GM10847 (cell line): ENCODE results near the gene FABP6.

Experiments used
- POLR2A ChIP-seq: IDR thresholded peaks from 2 replicates; pipeline ENCODE4 v1.6.1; 2011; ENCODE audit not compliant: insufficient read length; ENCODE audit errors: extremely low read depth

FABP6 gene, protein sequence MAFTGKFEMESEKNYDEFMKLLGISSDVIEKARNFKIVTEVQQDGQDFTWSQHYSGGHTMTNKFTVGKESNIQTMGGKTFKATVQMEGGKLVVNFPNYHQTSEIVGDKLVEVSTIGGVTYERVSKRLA

DNA sequence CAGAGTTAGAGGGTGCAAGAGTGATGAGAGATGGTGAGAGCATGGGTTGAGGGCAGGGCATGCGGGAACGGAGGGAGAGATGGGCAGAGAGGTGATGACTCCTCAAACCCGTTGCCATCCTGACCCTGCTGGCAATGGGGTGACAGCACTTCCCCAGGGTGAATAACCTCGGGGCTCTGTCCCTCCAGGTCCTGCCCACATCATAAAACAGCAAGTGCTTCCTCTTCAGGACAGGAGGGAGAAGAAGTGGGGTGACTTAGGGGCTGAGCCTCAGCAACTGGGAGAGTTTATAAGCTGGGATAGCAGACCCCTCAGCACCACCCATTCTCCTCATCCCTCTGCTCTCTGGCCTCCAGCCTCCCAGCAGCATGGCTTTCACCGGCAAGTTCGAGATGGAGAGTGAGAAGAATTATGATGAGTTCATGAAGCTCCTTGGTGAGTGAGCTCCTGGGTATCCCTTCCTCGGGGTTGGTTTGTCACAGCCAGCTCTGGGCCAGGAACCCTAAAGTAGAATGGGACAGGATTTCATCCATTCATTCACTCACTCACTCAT lies at the start of gene FABP6:
TSS of gene FABP6 (plus strand) at position 317 of the 553 bp plus-strand sequence. CDS start at position 369, 52 bp downstream.
- no peak for TF ChIP-seq POLR2A

DNA sequence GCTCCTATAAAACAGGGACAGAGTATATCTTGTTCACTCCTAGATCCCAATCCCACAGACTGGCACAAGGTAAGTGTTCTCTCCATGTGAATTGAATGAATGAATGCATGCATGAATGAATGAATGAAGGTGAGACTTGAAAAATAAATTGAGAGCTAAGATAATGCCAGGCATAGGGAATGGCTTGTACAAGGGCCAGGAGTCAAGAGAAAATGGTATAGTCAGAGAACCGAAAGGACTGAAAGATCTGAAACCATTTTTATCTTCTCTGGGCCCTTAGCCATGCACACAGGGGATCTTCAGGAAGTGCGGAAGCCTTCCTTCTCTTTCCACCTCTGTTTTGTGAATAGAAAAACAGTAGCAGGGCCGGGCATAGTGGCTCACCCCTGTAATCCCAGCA lies 48.4 kb upstream of the FABP6 start:
- TF ChIP-seq POLR2A, result no peak

DNA sequence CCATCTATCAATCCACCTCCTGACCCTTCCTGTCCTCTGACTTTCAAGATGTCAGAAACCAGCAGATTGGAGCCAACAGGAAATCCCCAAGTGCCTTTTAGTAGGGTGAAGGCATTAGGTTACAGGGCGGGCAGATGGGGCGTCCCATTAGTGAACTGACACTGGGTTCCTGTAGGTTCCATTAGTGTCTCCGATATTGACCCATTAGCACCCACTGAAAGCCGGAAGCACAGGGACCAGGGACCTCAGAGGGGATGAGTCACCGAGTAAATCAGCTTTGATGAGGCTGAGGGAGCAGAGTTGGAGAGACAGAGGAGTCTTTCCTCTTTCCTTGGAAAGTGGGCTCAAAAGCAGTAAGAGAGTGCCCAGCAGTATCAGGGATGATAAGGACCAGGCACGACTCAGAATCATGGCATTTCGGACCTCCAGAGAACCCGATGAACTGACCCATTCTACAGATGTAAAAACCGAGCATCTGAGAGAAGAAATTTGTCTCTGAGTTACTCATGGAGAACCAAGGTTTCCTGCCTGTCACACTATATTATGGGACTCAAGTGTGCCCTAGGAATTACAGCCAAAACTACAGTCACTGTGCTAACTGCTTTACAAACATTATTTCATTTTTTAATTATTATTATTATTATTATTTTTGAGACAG lies 47.2 kb upstream of the FABP6 start:
- TF ChIP-seq POLR2A, result no peak

DNA sequence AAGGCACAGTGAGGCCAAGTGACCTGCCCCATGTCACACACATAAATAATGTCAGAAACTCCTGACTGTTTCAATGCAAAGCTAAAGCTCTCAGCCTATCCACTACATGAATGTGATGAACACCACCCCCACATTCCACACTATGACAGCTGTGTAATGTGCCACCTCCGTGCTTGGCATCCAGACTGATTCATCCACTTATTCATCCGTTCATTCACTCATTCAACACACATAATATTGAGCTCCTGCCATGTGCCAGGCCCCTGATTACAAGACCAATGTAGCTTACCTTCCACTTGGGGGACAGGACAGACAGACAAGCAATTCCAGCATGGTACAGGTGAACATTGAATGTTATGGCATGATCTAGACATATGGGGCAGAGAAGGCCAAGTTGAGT lies 46.2 kb upstream of the FABP6 start:
- no peak for TF ChIP-seq POLR2A

DNA sequence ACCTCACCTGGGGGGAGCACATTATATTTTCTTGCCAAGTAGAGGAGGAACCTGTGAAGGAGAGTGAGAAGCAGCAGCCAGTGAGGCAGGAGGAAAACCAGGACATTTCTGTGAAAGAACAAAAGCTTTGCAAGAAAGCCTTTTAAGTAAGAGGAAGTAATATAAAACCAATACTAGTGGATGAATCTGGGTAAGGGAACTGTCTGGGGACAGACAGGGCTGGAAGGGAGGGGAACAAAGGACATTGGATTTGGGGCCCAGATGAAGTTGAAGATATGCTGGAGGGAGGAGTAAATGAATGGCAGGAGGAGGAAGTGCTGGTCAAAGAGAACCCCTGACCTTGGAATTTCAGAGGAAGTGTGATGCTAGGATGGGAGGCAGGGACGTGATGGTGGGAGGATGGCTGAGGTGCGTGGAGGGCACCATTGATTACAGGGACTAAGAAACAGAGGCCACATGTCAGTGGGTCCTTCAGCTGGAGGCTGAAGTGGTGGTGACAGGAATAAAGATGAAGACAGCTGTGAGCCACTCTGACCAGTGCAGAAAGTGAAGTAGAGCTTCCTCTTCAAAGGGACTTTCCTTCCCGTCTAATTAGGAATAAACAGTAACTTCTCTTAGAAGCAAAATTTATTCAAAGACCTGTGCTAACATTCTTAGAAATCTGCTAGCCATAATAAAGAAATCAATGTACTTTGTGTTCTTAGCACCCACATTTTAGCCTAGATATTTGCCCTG lies 43.5 kb upstream of the FABP6 start:
- no peak for TF ChIP-seq POLR2A

DNA sequence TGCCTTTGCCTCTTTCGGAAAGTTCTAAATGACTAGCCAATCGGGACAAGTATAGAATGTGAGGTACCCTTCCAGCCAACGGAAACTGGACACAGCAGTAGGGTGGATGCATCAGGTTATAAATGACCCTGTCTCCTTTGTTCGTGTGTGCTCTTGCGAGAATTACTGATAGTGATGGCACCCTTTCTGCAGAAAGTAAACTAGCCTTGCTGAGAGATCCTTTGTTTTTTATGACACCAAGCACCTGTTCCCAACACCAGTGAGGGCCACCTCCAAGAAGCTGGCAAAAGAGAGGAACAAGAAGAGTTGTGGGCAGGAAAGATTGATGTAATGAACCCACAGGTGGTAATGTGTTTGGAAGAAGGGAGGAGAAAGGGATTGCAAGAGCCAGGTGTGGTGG lies 42.8 kb upstream of the FABP6 start:
- no peak for TF ChIP-seq POLR2A

DNA sequence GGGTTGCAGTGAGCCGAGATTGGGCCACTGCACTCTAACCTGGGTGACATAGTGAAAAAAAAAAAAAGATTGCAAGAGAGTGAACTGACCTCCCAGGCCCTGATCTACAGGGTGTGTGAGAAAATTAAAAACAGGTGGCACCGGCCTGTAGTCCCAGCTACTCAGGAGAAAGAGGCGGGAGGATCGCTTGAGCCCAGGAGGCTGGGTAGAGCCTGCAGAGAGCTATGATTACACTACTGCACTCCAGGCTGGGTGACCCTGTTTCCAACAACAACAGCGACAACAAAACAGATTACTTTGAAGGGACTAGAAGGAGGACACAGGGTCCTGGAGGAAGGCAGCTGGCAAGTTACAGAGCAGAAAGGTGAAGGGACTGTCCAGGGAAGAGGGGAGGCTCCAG lies 42.2 kb upstream of the FABP6 start:
- no peak for TF ChIP-seq POLR2A

DNA sequence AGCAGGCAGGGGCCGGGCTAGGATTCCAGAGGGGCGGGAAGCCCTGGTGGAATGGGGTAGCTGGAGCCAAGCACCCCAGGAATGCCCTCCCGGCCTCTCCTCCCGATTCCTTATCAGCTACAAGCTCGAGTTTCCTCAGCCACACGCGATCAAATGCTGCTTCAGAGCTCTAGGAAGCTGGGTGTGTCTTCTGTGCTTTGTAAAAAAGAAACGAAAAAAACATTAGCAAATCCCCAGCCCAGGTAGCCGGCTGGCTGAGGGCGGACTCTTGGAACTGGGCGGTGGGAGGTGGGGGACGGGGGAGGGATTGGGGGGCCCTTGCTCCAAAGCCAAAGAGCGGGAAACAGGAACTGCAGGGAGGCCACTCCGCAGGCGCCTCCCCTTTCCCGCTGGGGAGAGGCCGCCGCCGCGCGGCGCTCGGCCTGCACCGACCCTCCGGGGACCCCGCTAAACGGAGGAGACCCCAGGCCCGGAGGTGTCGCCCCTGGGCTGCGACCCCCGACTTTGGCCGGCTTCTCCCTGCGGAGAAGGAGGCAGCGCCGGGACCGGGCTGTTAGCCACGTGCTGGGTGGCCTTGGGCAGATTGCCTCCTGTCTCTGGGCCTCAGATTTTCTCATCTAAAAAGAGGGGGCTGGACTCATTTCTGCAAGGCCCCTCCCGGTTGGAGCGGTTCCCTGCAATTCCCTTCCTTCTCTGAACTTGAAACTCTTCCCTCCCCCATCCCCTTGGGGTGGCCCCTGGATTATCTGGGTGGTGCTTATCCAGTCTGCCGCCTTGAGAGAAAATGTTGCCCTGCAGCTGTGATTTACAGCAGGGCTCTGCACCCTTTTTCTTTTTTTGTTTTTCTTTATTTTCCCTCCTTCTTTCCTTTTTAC lies 40.9 kb upstream of the FABP6 start:
- no peak for TF ChIP-seq POLR2A

DNA sequence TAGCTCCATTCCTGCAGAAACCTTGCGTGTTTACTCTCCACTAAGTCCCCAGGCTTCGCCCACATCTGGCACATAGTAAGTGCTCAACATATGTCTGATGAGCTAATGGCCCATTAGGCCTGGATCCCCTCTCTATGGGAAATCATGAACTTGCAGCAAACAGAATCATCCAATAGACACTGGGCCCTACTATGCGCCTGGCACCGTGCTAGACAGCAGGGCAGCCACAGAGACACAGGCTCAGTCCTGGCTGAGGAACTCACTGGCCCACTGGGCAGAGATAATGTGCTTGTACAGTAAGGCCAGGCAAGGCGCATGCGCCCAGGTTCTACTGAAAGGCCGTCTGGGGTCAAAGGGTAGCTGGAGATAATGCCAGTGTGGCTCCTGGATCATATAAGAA lies 36.9 kb upstream of the FABP6 start:
- no peak for TF ChIP-seq POLR2A

DNA sequence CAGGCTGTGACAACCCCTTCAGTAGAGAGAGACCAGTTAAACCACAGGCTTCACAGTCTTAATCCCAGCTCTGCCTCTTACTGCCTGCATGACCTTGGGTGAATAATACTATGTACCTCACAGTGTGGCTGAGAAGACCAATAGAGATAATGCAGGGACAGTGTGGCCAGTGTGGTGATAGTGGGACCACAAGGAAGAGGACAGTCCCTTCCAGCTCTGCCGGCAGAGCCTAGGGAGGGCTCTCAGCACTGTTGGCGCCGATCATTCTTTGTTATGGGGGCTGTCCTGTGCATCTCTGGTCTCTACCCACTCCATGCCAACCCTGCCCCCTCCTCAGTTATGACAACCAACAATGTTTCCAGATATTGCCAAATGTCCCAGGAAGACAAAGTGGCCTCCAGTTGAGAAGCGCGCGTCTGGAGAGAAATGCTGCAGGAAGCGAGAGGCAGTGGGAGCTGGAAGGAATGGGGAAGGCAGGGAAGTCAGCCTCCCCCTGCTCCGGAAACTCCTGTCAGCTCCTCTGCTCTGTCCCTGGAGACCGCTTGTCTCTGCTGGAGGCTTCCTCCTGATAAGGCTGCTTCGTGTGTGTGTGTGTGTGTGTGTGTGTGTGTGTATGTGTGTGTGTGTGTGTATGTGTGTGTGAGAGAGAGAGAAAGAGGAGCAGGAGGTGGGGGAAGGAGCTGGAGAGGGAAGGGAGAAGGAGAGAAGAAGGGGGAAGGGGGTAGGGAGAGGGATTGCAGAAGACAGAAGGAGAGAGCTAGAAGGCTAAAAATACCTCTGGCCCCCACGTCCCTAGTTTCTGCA lies 31.8 kb upstream of the FABP6 start:
- no peak for TF ChIP-seq POLR2A

DNA sequence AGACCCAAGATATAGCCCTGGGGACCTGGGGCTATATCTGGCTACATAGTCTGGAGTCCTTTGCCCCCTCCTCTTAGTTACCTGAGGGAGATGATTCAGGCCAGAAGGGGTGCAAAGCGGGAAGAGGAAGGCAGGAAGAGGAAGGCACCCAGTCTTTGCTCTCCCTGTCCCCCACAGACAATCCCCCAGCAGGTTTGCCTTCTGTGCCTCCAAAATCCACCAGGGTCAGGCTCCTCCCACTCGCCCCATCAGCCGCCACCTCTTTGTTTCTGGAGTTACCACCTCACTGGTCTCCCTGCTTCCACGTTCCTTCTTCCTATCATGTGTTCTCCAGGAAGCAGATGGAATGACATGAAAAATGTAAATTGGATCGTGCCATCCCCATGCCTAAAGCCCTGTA lies 31.2 kb upstream of the FABP6 start:
- no peak for TF ChIP-seq POLR2A

DNA sequence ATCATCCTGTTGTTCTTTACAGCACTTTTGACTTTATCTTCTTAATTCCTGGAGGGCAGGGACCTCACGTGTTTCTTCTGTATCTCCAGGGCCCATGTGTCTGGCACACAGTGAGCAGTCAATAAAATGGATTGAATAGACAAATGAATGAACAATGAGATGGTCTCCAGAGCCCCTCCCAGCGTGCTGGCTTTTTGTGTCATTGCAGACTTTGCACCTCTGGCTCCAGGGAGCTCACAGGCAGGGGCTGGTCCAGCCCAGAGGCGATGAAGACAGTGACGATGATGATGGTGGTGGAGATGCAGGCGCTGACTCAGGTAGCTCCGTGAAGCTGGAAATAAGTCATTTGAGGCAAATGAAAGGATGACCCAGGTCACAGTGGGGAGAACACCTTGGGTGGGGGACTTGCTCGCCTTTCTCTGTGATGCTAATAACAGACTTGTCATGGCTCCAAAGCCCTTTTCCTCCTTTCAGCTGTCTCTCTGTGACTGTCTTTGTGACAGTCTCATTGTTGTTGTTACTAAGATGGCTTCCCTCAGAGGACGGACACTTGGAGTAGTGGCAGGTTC lies 30.4 kb upstream of the FABP6 start:
- no peak for TF ChIP-seq POLR2A

DNA sequence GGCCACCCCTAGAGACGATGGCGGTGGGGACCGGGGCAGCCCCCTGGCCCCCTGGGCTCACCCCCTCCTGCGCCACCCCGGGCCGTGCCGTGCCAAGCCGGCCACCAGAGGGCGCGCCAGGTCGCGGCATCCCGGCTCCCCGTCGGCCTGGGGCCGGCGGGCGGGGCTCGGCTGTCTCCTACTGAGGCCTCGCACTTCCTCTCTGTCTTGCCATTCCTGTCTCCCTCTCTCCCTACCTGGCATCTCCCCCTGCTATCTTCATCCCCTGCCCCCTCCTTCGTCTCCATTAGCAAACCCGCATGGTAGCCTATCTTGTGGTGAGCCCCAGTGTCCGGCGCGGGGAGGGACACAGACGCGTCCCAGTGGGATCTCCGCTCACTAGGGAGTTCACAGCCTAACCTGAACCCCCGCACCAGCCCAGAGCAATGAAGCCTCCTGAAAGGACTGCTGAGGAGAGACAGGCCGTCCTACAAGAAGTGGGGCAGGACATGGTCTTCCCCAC lies 29.8 kb upstream of the FABP6 start:
- TF ChIP-seq POLR2A, result no peak

DNA sequence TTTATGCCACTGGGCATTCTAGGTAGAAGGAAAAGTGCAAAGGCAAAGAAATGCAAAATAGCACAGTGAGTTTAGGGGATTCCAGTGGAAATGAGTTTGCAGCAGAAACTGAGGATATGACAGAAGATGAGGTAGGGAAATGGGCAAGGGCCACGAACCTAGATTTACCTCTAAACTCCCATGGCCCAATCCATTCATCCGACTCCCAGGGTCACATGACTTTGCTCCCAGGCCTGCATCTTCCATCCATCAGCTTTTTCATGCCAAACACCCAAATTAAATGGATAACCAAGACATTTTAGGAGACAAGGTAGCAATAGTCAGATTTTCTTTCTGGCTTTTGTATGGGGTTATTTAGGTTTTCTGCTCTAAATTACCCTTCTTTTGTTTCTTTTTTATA lies 22.2 kb upstream of the FABP6 start:
- no peak for TF ChIP-seq POLR2A

DNA sequence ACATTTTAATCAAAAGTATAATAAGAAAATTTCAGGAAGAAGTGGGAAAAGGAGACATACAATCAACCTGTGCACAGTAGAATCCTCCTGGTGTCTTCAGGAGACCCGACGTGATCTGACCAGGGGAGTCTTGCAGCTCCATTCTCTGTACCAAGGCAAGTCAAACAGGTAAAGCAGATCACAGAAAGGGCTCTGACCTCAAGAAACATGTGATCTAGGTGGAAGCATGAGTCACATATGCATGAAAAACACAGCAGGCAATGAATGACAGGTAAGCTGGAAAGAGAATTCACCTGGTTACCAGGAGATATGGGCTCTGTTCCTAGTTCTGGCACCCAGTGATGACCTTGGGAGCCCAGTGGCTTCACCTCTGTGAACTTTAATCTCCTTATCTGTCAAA lies 19.4 kb upstream of the FABP6 start:
- TF ChIP-seq POLR2A, result no peak

DNA sequence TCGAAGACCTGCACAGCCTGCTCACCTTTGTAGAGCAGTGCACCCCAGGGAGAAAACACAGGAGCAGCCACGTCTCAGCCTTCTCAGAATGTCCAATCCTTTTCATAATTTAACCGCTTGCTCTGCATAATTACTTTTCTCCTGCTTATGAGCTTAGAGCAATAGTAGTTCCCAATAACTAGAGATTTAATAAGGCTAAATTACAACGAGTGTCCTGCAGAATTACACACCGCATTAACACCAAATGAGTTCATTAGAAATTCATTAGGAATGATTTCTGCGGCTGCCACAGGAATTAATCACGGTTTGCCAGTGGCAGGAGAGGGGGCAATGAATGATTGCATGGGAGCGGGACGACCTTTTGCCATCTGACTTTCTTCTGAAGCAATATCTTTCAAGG lies 18.7 kb upstream of the FABP6 start:
- no peak for TF ChIP-seq POLR2A
